SJSA1 (cell line): ENCODE results near the gene FHL2. TPM values are rescaled to one million over a fixed set of nuclear protein-coding genes. Genes with fewer than 3 reads are reported as not detected.
"Not testable (repeated sequence)": the region's sequence is repeated elsewhere in the genome, so short reads cannot be mapped to it uniquely, and the experiment has no call there.

Experiments used
- DNase-seq, 2 experiments: peaks; one replicate each; pipeline ENCODE4 v3.0.0-alpha.2; 2015 to 2020; ENCODE audit warnings: low spot score in 2 of 2, low read depth in 1 of 2
- H3K27ac ChIP-seq: fragments of 250-450 bp; sonication (Bioruptor Pico); 2 replicates; pipeline ENCODE4 v1.5.1; 2020; ENCODE audit warnings: mild to moderate bottlenecking, moderate library complexity
- H3K27me3 ChIP-seq: fragments of 250-450 bp; sonication (Bioruptor Pico); replicated peaks from 2 replicates; pipeline ENCODE4 v1.5.1; 2020; ENCODE audit warnings: mild to moderate bottlenecking, moderate library complexity
- H3K36me3 ChIP-seq: fragments of 250-450 bp; sonication (Bioruptor Pico); 2 replicates; pipeline ENCODE4 v1.5.1; 2020; ENCODE audit warnings: mild to moderate bottlenecking
- H3K4me1 ChIP-seq: fragments of 250-450 bp; sonication (Bioruptor Pico); replicated peaks from 2 replicates; pipeline ENCODE4 v1.6.1; 2021; ENCODE audit warnings: mild to moderate bottlenecking
- H3K4me3 ChIP-seq: fragments of 250-450 bp; sonication (Bioruptor Pico); 2 replicates; pipeline ENCODE4 v1.5.1; 2020; ENCODE audit warnings: mild to moderate bottlenecking
- H3K9me3 ChIP-seq: fragments of 250-450 bp; sonication (Bioruptor Pico); replicated peaks from 2 replicates; pipeline ENCODE4 v1.5.1; 2020; ENCODE audit warnings: mild to moderate bottlenecking
- total RNA-seq: library from RNA; depleted of rRNA; stranded (reverse); fragments of >200 nt; shearing (Covaris generic); gene quantifications from 2 replicates; pipeline ENCODE4 v1.2.3, GENCODE V29; 2014

Gene FHL2
- total RNA-seq, 1 experiment from 2014 or later, result 190 TPM

GRCh38 chr2:105432044-105432399 lies 33.2 kb upstream of the FHL2 start:
- Histone ChIP-seq H3K4me3 (no peak overlapping the region), H3K9me3 (no peaks in the 10 kb centered on the region), H3K27me3 (0 out of 2 replicates have a peak, but pooled peaks cover 4% of the 10 kb centered on the region), H3K4me1 (no peaks in the 10 kb centered on the region), H3K27ac (no peak overlapping the region), H3K36me3 (no peaks in the 10 kb centered on the region)
- no peak for DNase-seq

- Histone ChIP-seq H3K36me3 (no peaks in the 10 kb centered on the region), H3K9me3 (no peaks in the 10 kb centered on the region), H3K4me1 (no peaks in the 10 kb centered on the region), H3K27me3 (0 out of 2 replicates have a peak, but pooled peaks cover 4% of the 10 kb centered on the region), H3K27ac (no peak overlapping the region), H3K4me3 (no peak overlapping the region)
- no peak for DNase-seq
These were observed 32.7 kb upstream of the FHL2 start for GRCh38 chr2:105431367-105432043.

GRCh38 chr2:105428387-105429018 lies 29.7 kb upstream of the FHL2 start:
- no peak overlapping the region for H3K4me3 ChIP-seq
- DNase-seq, result no peak
- H3K4me1 ChIP-seq, result no peaks in the 10 kb centered on the region
- 0 out of 2 replicates have a peak, but pooled peaks cover 4% of the 10 kb centered on the region for H3K27me3 ChIP-seq
- no peak overlapping the region for H3K27ac ChIP-seq
- H3K9me3 ChIP-seq, result no peaks in the 10 kb centered on the region
- no peaks in the 10 kb centered on the region for H3K36me3 ChIP-seq

GRCh38 chr2:105427485-105427884 lies 28.6 kb upstream of the FHL2 start:
- Histone ChIP-seq H3K27me3 (no peaks in the 10 kb centered on the region), H3K4me1 (no peaks in the 10 kb centered on the region), H3K4me3 (no peak overlapping the region), H3K36me3 (no peaks in the 10 kb centered on the region), H3K27ac (no peak overlapping the region), H3K9me3 (no peaks in the 10 kb centered on the region; the same call in 1 of the 2 replicates)
- no peak for DNase-seq

- H3K4me3 ChIP-seq, result no peak overlapping the region
- H3K27ac ChIP-seq, result no peak overlapping the region
- H3K27me3 ChIP-seq, result no peaks in the 10 kb centered on the region
- DNase-seq, result no peak
- H3K9me3 ChIP-seq, result no peaks in the 10 kb centered on the region; the same call in 1 of the 2 replicates
- H3K36me3 ChIP-seq, result no peaks in the 10 kb centered on the region
- no peaks in the 10 kb centered on the region for H3K4me1 ChIP-seq
These were observed 27.9 kb upstream of the FHL2 start for GRCh38 chr2:105426626-105427292.

GRCh38 chr2:105425936-105426625 lies 27.2 kb upstream of the FHL2 start:
- no peak for DNase-seq
- H3K27ac ChIP-seq, result no peak overlapping the region
- no peak overlapping the region for H3K4me3 ChIP-seq
- H3K36me3 ChIP-seq, result no peaks in the 10 kb centered on the region
- no peaks in the 10 kb centered on the region for H3K4me1 ChIP-seq
- no peaks in the 10 kb centered on the region; the same call in none of the 2 replicates for H3K9me3 ChIP-seq
- no peaks in the 10 kb centered on the region for H3K27me3 ChIP-seq

- H3K4me3 ChIP-seq, result not testable (repeated sequence)
These were observed 26.0 kb upstream of the FHL2 start for GRCh38 chr2:105424836-105425235.

GRCh38 chr2:105422801-105423200 lies 23.9 kb upstream of the FHL2 start:
- Histone ChIP-seq H3K36me3 (no peaks in the 10 kb centered on the region), H3K4me1 (peaks cover 9% of the 10 kb centered on the region), H3K27me3 (no peaks in the 10 kb centered on the region), H3K27ac (no peak overlapping the region), H3K9me3 (peaks cover 8% of the 10 kb centered on the region), H3K4me3 (no peak overlapping the region)
- DNase-seq, result no peak

More at GRCh38 chr2:105424836-105425235, 26.0 kb upstream of the FHL2 start:
- H3K36me3 ChIP-seq, H3K4me1 ChIP-seq, DNase-seq, H3K9me3 ChIP-seq, H3K27me3 ChIP-seq, H3K27ac ChIP-seq: not testable (repeated sequence)

GRCh38 chr2:105421053-105421452 lies 22.2 kb upstream of the FHL2 start:
- no peaks in the 10 kb centered on the region for H3K27me3 ChIP-seq
- H3K4me3 ChIP-seq, result no peak overlapping the region
- no peak for DNase-seq
- no peaks in the 10 kb centered on the region for H3K36me3 ChIP-seq
- peaks cover 21% of the 10 kb centered on the region for H3K4me1 ChIP-seq
- no peak overlapping the region for H3K27ac ChIP-seq
- H3K9me3 ChIP-seq, result peaks cover 8% of the 10 kb centered on the region

GRCh38 chr2:105418522-105418921 lies 19.7 kb upstream of the FHL2 start:
- H3K27ac ChIP-seq, result no peak overlapping the region
- H3K36me3 ChIP-seq, result no peaks in the 10 kb centered on the region
- peaks cover 8% of the 10 kb centered on the region for H3K9me3 ChIP-seq
- H3K4me1 ChIP-seq, result peaks cover 25% of the 10 kb centered on the region
- no peaks in the 10 kb centered on the region for H3K27me3 ChIP-seq
- no peak overlapping the region for H3K4me3 ChIP-seq
- no peak for DNase-seq

- Histone ChIP-seq H3K4me3 (no peak overlapping the region), H3K27ac (no peak overlapping the region), H3K36me3 (no peaks in the 10 kb centered on the region), H3K4me1 (peaks cover 25% of the 10 kb centered on the region), H3K9me3 (peaks cover 8% of the 10 kb centered on the region), H3K27me3 (no peaks in the 10 kb centered on the region)
- DNase-seq, result peak; percentile 69 to 95
These were observed 19.1 kb upstream of the FHL2 start for GRCh38 chr2:105417857-105418436.

- Histone ChIP-seq H3K4me3 (no peak overlapping the region), H3K27ac (no peak overlapping the region), H3K4me1 (peaks cover 25% of the 10 kb centered on the region), H3K27me3 (no peaks in the 10 kb centered on the region), H3K9me3 (peaks cover 8% of the 10 kb centered on the region), H3K36me3 (no peaks in the 10 kb centered on the region)
- no peak for DNase-seq
These were observed 17.3 kb upstream of the FHL2 start for GRCh38 chr2:105416156-105416555.

- Histone ChIP-seq H3K36me3 (no peaks in the 10 kb centered on the region), H3K9me3 (peaks cover 8% of the 10 kb centered on the region), H3K4me3 (no peak overlapping the region), H3K27ac (no peak overlapping the region), H3K4me1 (peaks cover 25% of the 10 kb centered on the region), H3K27me3 (no peaks in the 10 kb centered on the region)
- DNase-seq, result no peak
These were observed 16.2 kb upstream of the FHL2 start for GRCh38 chr2:105415007-105415406.
